Islet precursor cell (in vitro differentiated cells): Measurements from ENCODE around the gene SP3.

Experiments used
- DNase-seq: peaks from one replicate; pipeline ENCODE4 v3.0.0-alpha.2; 2018

The SP3 gene

DNA sequence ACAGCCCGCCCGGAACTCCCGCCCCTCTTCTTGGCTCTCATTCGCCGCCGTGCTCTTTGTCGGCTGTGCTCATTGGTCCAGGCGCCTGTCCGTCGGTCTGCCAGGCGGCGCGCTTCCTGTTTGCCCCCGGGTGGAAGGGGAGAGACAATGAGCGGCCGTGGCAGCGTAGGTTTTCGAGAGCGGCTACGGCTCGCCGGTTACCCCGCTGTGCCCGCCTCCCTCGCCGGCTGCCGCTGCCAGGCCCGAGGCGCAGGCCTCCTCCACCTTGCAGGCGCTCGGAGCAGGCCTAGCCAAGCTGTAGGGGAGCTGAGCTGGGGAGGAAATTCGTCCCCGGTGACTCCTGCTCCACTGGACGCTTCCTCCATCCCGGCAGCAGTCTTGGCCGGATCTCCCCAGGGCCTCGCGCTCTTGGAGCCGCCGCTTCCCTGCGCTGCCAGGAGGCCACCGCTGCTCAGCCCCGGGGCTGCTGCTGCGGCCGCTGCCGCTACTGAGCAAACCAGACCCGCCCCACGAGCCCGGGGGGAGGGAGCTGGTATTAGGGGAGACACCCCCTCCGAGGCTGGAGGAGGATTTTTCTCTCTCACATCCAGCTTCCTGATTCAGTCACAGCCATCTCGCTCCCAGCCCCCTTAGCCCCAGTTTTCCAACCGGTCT lies at the start of gene SP3:
TSS of gene SP3 (minus strand) at position 2 of the 654 bp plus-strand sequence. CDS start 202 bp downstream, outside the sequence.
- DNase-seq, result peak; percentile 98

DNA sequence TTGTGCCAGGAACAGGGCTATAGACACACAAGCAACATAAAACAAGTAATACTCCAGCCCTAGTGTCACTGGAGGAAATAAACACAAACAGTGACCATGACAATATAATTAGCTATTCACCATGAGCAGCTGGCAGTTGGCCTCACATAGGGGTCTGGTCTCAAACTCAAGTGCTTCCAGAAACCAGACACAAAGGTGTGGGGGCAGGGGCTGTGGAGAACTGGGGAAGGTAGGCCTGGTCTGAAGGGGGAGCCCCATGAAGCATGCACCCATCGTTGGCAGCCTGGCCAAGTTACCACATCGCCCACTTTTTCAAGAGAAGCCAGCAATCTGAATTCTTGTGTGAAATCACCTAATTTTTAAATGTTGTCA lies 49.5 kb upstream of the SP3 start:
- DNase-seq, result peak; percentile 68

GRCh38 chr2:174014011-174014698 lies 49.0 kb upstream of the SP3 start:
- DNase-seq, result no peak

GRCh38 chr2:174013315-174013751 lies 48.2 kb upstream of the SP3 start:
- DNase-seq, result peak; percentile 71

DNA sequence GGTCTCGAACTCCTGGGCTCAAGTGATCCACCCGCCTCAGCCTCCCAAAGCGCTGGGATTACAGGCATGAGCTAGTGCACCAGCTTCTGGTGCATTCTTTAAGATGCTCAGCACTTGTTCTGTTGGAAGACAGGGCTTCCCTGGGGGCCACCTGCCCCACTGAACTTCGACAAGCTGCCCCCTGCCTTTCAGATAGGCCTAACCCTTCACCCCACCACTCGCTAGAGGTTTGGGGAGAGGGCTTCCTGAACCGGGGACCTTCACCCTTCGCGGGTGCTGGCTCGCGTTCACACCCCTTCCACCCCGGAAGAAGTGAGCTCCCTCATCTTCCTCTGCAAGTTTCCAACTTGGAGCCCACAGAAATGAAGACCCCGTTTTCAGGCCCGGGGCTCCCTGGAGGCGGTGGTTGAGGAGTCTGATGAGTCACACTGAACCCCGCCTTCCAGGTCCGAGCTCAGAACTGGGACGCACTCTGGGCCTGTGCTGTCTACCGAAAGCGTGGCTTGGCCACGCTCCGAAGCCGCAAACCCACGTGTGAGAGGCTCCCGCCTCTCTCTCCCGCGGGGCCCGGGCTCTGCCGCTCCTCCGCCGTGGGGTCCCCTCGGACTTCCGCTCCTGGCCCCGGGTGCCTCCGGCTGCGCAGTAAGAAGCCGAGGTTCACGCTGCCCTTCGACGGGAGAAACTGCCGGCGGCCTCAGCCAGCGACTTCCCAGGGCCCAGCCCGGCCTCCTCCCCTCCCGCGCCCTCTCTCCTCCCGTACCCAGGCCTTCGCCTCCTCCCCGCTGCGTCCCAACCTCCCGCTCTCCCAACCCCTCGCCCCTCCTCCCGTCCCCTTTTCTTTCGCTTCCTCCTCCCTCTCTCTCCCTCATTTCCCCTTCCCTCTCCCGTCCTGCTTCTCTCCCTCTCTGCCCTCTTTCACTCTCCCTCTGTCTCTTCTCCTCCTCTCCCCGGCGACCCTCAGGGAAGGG lies 47.5 kb upstream of the SP3 start:
- peak; percentile 80 for DNase-seq

- DNase-seq, result no peak
Measured at GRCh38 chr2:174011796-174012195, 46.6 kb upstream of the SP3 start.

GRCh38 chr2:174011173-174011572 lies 46.0 kb upstream of the SP3 start:
- no peak for DNase-seq

- DNase-seq, result no peak
Measured at GRCh38 chr2:174009488-174010223, 44.5 kb upstream of the SP3 start.

- no peak for DNase-seq
Measured at GRCh38 chr2:174008720-174009119, 43.5 kb upstream of the SP3 start.

DNA sequence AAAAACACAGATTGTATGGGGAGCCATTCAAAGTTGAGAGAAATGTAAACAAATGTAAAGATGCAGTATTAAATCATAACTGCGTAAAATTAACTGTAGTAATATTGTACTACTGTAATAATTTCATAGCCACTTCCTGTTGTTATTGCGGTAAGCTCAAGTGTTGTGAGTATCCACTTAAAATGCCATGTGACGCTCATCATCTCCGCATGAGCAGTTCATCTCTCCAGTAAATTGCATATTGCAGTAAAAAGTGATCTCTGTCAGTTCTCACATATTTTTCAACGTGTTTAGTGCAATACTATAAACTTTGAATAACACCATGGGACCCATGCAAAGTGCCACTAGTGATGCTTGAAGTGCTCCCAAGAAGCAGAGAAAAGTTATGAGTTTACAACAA lies 41.8 kb upstream of the SP3 start:
- DNase-seq, result no peak

DNA sequence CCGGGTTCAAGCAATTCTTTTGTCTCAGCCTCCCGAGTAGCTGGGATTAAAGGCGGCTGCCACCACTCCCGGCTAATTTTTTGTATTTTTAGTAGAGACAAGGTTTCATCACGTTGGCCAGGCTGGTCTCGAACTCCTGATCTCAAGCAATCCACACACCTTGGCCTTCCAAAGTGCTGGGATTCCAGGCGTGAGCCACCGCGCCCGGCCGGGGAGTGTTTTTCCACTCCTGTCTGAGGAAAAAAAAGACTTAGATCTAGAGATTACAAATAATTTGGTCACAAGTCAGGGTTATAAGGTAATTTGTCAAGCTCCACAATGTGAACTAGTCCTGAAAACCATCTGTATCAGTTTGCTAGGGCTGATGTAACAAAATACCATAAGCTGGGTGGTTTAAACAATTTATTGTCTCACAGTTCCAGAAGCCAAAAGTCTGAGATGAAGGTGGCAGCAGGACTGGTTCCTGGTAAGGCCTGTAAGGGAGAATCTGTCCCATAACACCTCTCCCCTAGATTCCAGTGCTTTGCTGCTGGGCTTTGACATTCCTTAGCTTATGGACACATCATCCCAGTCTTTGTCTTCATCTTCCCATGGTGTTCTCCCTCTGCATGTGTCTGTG lies 40.7 kb upstream of the SP3 start:
- peak; percentile 77 for DNase-seq

DNA sequence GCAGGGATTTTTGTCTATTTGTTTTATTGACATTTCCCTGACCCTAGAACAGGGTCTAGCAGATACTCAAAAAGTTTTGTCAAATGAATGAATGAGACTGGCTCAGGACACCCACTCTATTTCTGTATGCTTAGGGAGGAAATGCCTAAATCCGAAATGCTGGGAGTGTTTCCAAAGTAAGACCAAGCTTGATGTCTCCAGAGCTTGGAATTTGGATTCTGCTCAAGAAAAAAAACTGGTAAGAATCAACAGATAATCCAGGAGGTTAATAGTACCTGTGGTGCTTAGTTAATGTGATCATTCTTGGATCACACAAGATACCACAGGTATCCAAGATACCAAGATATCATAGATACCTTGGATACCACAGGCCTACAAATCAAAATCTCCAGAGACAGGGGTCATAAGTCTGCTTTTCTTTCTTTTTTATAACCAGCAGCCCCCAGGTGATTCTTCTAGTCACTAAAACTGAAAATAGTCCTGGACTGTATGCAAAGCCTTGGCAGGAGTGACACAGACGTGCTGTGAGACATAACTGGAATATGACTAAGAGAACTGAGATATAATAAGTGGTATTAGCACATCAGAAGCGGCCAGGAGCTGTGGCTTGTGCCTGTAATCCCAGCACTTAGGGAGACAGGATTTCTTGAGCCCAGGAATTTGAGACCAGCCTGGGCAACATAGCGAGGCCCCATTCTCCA lies 39.9 kb upstream of the SP3 start:
- DNase-seq, result no peak

- peak; percentile 83 for DNase-seq
Measured at GRCh38 chr2:174003720-174004695, 38.8 kb upstream of the SP3 start.

GRCh38 chr2:174002679-174003078 lies 37.5 kb upstream of the SP3 start:
- no peak for DNase-seq

DNA sequence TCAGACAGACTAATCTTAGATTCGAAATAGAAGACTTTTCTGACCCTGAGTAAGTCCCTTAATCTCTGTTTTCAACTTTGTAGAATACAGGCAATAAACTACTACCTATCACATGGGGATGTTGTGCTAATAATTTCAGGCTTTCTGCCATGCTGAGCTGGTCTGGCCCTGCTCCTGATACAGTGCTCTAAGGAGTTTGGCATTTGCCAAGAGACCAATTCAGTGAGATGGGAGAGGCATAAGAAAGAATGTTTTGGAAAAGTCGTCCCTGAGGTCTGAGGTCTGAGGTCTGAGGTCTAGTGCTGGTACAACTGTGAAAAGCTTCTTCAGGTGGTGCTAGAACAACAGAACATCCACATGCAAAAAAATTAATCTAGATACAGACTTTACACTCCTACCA lies 35.9 kb upstream of the SP3 start:
- DNase-seq, result no peak

- no peak for DNase-seq
Measured at GRCh38 chr2:173999724-174000123, 34.6 kb upstream of the SP3 start.

DNA sequence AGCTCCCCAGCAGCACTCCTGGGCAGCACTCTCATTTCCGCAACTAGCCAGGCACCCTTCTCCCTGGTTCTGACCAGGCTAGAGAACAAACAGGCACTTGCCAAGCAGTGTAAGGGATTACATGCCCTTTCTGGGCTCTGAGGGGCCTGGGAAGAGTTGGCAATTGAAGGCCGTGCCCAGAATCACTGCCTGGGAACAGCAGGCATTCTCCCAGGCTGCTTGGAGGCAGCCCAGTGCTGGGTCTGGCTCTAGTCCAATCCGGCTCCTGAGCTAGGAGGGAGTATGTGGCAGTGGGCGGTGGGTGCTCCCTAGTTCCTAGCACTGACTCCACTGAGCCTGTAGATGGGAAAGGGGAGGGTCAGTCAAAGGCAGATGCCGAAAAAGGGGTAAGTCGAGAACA lies 34.1 kb upstream of the SP3 start:
- DNase-seq, result no peak

DNA sequence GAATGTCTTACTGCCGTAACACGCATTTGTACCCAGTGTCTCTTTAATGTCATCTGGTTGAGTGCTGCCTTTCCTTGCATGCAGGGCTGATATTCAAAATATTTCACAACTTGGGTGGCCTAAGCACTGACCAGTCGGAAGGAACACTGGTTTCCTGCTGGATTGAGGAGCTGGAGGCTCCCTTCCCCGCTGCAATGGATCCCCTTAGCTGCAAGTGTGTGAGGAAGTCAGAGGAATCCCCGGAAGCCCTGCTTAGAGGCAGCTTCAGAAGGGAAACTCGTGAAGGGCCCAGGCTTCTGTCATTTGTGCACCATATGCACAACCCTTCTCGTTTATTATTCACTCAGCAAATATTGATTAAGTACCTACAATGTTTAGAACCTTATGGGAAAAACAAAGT lies 33.2 kb upstream of the SP3 start:
- no peak for DNase-seq

GRCh38 chr2:173997753-173998152 lies 32.6 kb upstream of the SP3 start:
- no peak for DNase-seq

GRCh38 chr2:173997269-173997668 lies 32.1 kb upstream of the SP3 start:
- DNase-seq, result no peak
